ENCODE data around the gene RAPGEF1.

The RAPGEF1 gene

DNA sequence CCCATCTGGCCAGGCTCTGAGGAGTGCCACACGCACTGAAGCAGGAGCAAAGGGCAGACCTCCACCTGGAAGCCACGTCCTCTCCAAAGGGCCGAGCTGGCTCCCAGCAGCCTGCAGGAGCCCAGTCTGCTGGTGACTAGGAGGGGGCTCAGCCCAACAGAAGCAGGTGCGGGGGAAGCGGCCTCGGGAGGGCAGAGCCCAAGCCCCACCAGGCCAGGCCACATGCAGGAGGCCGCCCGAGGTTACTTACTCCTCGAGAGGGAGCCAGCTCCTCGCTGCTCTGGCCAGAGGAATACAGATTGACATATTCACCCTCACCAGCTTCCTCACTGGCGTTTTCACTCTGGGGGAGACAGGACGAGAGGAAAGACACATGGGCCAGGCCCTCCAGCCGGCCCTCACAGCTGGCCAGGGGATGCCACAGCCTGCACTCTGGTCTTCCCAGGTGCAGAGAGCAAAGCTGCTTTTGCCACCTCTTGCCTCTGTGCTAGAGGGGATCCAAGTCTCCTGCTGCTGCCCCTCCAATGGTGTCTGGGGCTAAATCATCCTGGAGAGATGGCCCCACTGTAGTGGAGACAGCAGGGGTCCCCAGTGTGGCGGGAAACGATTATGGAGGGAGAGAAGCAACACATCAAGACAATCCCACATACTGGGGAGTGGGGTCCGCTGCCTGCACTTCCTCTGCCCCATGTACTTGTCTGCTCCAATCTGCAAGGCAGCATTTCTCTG, 136.0 kb downstream of the RAPGEF1 start:
- H4K20me1 ChIP-seq, result peaks cover 0 to 70% (median 34%) of the 10 kb centered on the region in 11 experiments; a peak in 14 of 22 replicates
- no peak overlapping the region for H3K4me3 ChIP-seq
- peaks cover 2 to 55% (median 5%) of the 10 kb centered on the region in 10 experiments for H3K4me1 ChIP-seq
- 0 out of 22 replicates have a peak overlapping the region, but pooled peaks of 1 of the 11 experiments have one; percentile 16 for H3K27ac ChIP-seq
- no peak overlapping the region for H3K9ac ChIP-seq
- no peaks in the 10 kb centered on the region for H3K9me3 ChIP-seq (replicated peaks in 1 of 11)
- H3K27me3 ChIP-seq, result no peaks in the 10 kb centered on the region
- no peak overlapping the region for H3K4me2 ChIP-seq
- no peak for TF ChIP-seq Cebpa-rat (IDR thresholded peaks at IDR 0.05)
- peaks cover 91 to 100% (median 99%) of the 10 kb centered on the region in 11 experiments for H3K36me3 ChIP-seq

DNA sequence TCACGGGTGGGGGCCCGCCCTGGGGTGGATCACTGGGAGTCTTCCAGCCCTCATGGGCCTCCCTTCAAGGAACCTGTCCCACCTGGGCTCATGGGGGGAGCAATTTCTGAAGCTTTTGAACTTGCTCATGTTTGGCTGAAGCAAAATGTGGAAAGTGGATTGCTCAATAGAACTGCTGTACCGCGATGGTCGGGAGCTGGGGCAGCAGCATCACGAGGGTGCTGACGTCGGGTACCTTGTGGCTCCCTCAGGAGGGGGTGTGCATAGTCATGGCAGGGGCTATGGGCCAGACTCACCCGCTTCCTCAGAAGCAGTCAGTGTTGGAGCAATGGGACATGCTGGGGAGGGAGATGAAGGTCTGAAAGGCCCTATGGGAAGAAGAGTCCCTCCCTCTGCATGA, 136.7 kb downstream of the RAPGEF1 start:
- peaks cover 90 to 100% (median 99%) of the 10 kb centered on the region in 11 experiments for H3K36me3 ChIP-seq
- peaks cover 0 to 55% (median 2%) of the 10 kb centered on the region in 10 experiments; a peak in 8 of 20 replicates for H3K4me1 ChIP-seq
- TF ChIP-seq Cebpa-rat (IDR thresholded peaks at IDR 0.05), result no peak
- H3K27ac ChIP-seq, result no peak overlapping the region
- H3K4me2 ChIP-seq, result no peak overlapping the region
- no peak overlapping the region for H3K4me3 ChIP-seq
- no peaks in the 10 kb centered on the region for H3K27me3 ChIP-seq
- no peak overlapping the region for H3K9ac ChIP-seq
- H4K20me1 ChIP-seq, result peaks cover under 1 to 63% (median 36%) of the 10 kb centered on the region in 11 experiments; a peak in 14 of 22 replicates
- H3K9me3 ChIP-seq (replicated peaks in 1 of 11), result no peaks in the 10 kb centered on the region

- Histone ChIP-seq H3K27me3 (no peaks in the 10 kb centered on the region), H4K20me1 (peaks cover 0 to 63% (median 30%) of the 10 kb centered on the region in 11 experiments; a peak in 13 of 22 replicates), H3K4me1 (peaks cover 0 to 55% (median 6%) of the 10 kb centered on the region in 10 experiments; a peak in 12 of 20 replicates), H3K9me3 (replicated peaks in 1 of 11) (no peaks in the 10 kb centered on the region), H3K36me3 (peaks cover 96 to 100% (median 99%) of the 10 kb centered on the region in 11 experiments), H3K9ac (no peak overlapping the region), H3K4me2 (no peak overlapping the region), H3K27ac (no peak overlapping the region), H3K4me3 (no peak overlapping the region)
- no peak for TF ChIP-seq Cebpa-rat (IDR thresholded peaks at IDR 0.05)
Observed at GRCh38 chr9:131601683-131602181, 138.1 kb downstream of the RAPGEF1 start.

GRCh38 chr9:131598121-131598520, 141.8 kb downstream of the RAPGEF1 start:
- H4K20me1 ChIP-seq, result peaks cover 13 to 75% (median 31%) of the 10 kb centered on the region in 11 experiments; a peak in 17 of 22 replicates
- H3K27me3 ChIP-seq, result no peaks in the 10 kb centered on the region
- no peaks in the 10 kb centered on the region for H3K9me3 ChIP-seq (replicated peaks in 1 of 11)
- peaks cover 90 to 100% (median 95%) of the 10 kb centered on the region in 11 experiments for H3K36me3 ChIP-seq
- TF ChIP-seq Cebpa-rat (IDR thresholded peaks at IDR 0.05), result no peak
- peak overlapping the region in 5 of 11 experiments; percentile 10 to 83 (median 52); a peak in 7 of 22 replicates for H3K4me2 ChIP-seq
- peak overlapping the region in 2 of 11 experiments; percentile 23 to 64; a peak in 3 of 22 replicates for H3K27ac ChIP-seq
- no peak overlapping the region for H3K4me3 ChIP-seq
- H3K4me1 ChIP-seq, result peaks cover 34 to 75% (median 42%) of the 10 kb centered on the region in 10 experiments
- peak overlapping the region in 3 of 11 experiments; percentile 11 to 36 (median 35); a peak in 4 of 22 replicates for H3K9ac ChIP-seq

GRCh38 chr9:131597246-131597645, 142.6 kb downstream of the RAPGEF1 start:
- H3K36me3 ChIP-seq, result peaks cover 81 to 98% (median 86%) of the 10 kb centered on the region in 11 experiments
- peak overlapping the region in 2 of 11 experiments; percentile 23 to 64; a peak in 3 of 22 replicates for H3K27ac ChIP-seq
- no peaks in the 10 kb centered on the region for H3K27me3 ChIP-seq

DNA sequence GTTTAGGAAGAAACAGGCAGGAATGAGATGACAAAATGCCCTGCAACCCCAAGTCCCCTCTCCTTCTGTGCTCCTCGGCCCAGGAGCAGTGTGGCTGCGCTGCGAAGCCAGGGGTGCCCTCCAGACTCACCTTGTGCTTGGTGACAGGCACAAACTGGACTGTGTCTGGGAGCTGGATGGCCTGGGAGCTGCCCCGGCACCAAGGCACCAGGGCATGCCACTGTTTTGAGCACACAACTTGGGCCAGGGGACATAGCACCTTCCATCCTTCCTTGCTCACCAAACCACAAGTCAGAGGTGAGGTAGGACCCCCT, 143.5 kb downstream of the RAPGEF1 start:
- Histone ChIP-seq H3K27ac (peak overlapping the region in 4 of 11 experiments; percentile 20 to 64 (median 52); a peak in 4 of 22 replicates), H3K4me3 (no peak overlapping the region), H3K36me3 (peaks cover 73 to 94% (median 79%) of the 10 kb centered on the region in 11 experiments), H3K27me3 (no peaks in the 10 kb centered on the region), H3K4me2 (peak overlapping the region in 8 of 11 experiments; percentile 10 to 89 (median 84); a peak in 13 of 22 replicates), H4K20me1 (peaks cover 2 to 76% (median 40%) of the 10 kb centered on the region in 11 experiments; a peak in 18 of 22 replicates), H3K9me3 (replicated peaks in 1 of 11) (no peaks in the 10 kb centered on the region), H3K9ac (peak overlapping the region in 7 of 11 experiments; percentile 10 to 50 (median 35); a peak in 8 of 22 replicates), H3K4me1 (peaks cover 51 to 89% (median 59%) of the 10 kb centered on the region in 10 experiments)
- no peak for TF ChIP-seq Cebpa-rat (IDR thresholded peaks at IDR 0.05)

More at GRCh38 chr9:131597246-131597645, 142.6 kb downstream of the RAPGEF1 start:
- Histone ChIP-seq H3K4me1 (peaks cover 43 to 80% (median 50%) of the 10 kb centered on the region in 10 experiments), H3K4me2 (peak overlapping the region in 3 of 11 experiments; percentile 82 to 89 (median 83); a peak in 4 of 22 replicates), H3K9ac (peak overlapping the region in 5 of 11 experiments; percentile 7 to 49 (median 15); a peak in 3 of 22 replicates), H3K4me3 (no peak overlapping the region), H3K9me3 (replicated peaks in 1 of 11) (no peaks in the 10 kb centered on the region), H4K20me1 (peaks cover 8 to 75% (median 31%) of the 10 kb centered on the region in 11 experiments; a peak in 18 of 22 replicates)
- no peak for TF ChIP-seq Cebpa-rat (IDR thresholded peaks at IDR 0.05)

GRCh38 chr9:131595696-131596429, 144.0 kb downstream of the RAPGEF1 start:
- peaks cover 57 to 94% (median 64%) of the 10 kb centered on the region in 10 experiments for H3K4me1 ChIP-seq
- H3K4me2 ChIP-seq, result peak overlapping the region; percentile 82 to 94 (median 87); a peak in 19 of 22 replicates
- H3K9me3 ChIP-seq (replicated peaks in 1 of 11), result no peaks in the 10 kb centered on the region
- peaks cover 0 to 81% (median 45%) of the 10 kb centered on the region in 11 experiments; a peak in 19 of 22 replicates for H4K20me1 ChIP-seq
- H3K27me3 ChIP-seq, result no peaks in the 10 kb centered on the region
- TF ChIP-seq Cebpa-rat (IDR thresholded peaks at IDR 0.05), result no peak
- H3K4me3 ChIP-seq, result no peak overlapping the region
- peak overlapping the region in 9 of 11 experiments; percentile 19 to 64 (median 50); a peak in 13 of 22 replicates for H3K27ac ChIP-seq
- peak overlapping the region in 9 of 11 experiments; percentile 10 to 65 (median 43); a peak in 10 of 22 replicates for H3K9ac ChIP-seq
- peaks cover 67 to 89% (median 74%) of the 10 kb centered on the region in 11 experiments for H3K36me3 ChIP-seq

DNA sequence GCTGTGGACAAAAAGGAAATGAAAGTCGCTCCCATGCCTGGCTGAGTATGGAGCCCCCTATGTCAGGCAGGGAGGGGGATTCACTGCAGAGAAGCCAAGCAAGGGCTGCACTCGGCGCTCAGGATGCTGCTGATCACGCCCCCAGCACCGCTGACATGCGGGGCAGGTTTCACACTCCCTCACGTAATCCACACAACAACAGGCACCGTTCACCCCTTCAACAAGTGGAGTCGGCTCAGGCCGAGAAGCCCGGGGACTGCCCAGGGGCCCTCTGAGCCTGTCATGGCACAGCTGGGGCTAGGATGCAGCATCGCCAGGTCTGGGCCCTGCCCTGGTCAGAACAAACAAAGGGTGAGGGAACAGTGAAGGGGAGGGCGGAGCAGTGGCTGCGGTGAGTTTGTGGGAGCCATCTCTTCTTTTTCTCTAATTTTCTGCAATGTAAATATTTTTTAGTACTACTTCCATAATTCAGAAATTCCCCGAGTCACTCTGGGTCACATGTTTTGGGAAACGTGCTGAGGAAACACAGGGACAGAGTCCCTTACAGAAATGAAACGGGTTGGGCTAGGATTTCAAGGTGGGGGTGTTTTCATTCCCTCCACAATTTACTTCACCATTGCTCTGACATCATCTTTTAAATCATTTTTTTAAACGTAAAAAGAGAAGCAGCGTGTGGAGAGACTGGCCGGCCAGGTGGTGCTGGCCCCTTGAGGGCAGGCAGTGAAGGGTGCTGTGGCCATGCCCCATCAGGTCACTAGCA, 144.8 kb downstream of the RAPGEF1 start:
- Histone ChIP-seq H3K36me3 (peaks cover 60 to 84% (median 68%) of the 10 kb centered on the region in 11 experiments), H3K27ac (peak overlapping the region; percentile 31 to 64 (median 50); a peak in 20 of 22 replicates), H3K9ac (peak overlapping the region in 10 of 11 experiments; percentile 24 to 65 (median 47); a peak in 18 of 22 replicates), H3K4me2 (peak overlapping the region; percentile 82 to 94 (median 87)), H3K4me3 (no peak overlapping the region), H4K20me1 (peaks cover 6 to 83% (median 52%) of the 10 kb centered on the region in 11 experiments; a peak in 19 of 22 replicates), H3K4me1 (peaks cover 64 to 100% (median 72%) of the 10 kb centered on the region in 10 experiments), H3K9me3 (replicated peaks in 1 of 11) (no peaks in the 10 kb centered on the region), H3K27me3 (no peaks in the 10 kb centered on the region)
- no peak for TF ChIP-seq Cebpa-rat (IDR thresholded peaks at IDR 0.05)
